GM19452 (cell line): ENCODE measurements around the gene BACE2.
A peak's percentile ranks its signal among the peaks of the same experiment; 100 is the strongest.
"Not testable (repeated sequence)": the region's sequence is repeated elsewhere in the genome, so short reads cannot be mapped to it uniquely, and the experiment has no call there.

Experiments used
- ATAC-seq: cut with Tn5 transposase; IDR thresholded peaks from one replicate; pipeline ENCODE4 v1.9.1; 2021; ENCODE audit not compliant: unreplicated experiment

BACE2 gene

DNA sequence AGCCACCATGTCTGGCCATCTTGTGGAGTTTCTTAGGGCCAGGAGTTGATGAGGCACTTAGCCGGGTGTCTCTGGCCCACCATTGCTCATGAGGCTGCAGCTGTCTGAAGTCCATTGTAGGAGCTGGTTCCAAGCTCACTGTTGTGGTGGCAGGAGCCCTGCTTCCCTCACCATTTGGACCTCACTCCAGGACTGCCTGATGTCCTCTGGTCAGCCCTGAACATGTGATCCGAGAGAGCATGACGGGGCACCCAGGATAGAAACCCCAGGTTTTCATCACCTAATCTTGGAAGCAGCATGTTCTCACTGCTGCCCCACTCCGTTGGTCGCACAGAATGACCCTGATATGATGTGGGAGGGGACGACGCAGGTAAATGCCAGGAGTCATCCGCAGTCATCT lies 92.5 kb downstream of the BACE2 start:
- no peak for ATAC-seq

DNA sequence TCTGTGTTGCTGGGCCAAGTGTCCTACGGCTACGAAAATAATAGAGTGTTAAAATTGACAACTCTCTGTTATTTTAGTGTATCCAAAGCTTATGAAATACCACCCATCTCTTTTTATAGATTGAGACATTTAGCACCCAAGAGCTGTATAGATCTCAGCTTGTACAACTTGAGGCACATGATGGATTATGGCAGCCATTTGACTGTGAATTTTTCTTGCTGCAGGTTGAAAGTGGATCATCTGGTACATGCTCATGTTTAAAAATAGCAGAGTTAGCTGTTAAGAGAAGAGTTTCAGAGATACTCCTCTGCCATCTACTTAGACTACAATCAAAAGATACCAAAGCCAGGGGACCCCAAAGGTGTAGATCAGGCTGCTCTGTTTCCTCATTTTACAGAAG lies 99.4 kb downstream of the BACE2 start:
- no peak for ATAC-seq

DNA sequence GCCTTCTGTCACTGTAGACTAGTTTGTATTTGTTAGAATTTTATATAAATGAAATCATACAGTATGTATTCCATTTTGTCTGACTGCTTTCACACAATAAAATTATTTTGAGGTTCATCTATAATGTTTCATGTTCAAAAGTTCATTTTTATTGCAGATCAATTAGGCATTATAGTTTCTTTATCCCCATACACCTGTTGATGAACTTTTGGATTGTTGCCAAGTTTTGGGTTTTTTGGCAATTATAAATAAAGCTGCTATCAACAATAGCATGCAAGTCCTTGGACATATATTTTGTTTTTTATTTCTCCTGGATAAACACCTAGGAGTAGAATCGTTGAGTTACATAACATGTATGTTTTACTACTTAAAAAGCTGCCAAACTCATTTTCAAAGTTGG lies 101.6 kb downstream of the BACE2 start:
- no peak for ATAC-seq

DNA sequence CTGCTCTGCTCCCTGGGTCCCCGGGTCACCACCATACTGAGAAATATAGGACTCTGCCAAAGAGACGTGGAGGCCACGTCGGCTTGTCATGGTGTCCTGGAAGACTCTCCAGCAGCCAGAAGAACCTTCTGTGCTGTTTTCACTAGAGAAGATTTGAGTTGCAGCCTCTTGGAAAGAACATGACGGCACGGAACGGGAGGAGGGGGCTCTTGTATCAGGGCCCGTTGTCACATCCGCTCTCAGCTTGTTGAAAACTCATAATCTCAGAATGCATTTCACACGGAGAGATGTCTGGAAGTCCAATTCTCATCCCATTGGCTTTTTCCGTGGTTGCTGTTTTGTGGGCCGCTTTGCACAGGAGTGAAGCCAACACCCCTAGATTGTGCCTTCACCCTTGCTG lies 109.2 kb downstream of the BACE2 start:
- no peak for ATAC-seq

DNA sequence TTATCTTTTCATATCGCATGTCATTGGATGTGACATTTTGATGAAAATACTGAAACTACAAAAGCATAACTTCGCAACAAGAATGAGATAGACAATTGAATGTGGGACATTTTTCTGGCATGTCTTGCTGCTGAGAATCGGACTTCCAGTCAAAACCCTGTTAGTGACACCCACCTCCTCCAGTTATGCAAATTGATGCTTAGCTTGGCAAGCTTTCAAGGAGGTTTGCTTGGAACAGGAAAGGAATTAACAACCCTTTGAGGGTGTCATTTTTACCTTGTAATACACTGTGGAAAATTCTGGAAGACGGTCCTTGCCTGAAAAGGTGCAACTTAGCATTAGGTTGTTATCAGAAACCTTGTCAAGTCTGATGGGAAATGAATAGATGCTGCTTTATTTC lies 109.9 kb downstream of the BACE2 start:
- no peak for ATAC-seq

DNA sequence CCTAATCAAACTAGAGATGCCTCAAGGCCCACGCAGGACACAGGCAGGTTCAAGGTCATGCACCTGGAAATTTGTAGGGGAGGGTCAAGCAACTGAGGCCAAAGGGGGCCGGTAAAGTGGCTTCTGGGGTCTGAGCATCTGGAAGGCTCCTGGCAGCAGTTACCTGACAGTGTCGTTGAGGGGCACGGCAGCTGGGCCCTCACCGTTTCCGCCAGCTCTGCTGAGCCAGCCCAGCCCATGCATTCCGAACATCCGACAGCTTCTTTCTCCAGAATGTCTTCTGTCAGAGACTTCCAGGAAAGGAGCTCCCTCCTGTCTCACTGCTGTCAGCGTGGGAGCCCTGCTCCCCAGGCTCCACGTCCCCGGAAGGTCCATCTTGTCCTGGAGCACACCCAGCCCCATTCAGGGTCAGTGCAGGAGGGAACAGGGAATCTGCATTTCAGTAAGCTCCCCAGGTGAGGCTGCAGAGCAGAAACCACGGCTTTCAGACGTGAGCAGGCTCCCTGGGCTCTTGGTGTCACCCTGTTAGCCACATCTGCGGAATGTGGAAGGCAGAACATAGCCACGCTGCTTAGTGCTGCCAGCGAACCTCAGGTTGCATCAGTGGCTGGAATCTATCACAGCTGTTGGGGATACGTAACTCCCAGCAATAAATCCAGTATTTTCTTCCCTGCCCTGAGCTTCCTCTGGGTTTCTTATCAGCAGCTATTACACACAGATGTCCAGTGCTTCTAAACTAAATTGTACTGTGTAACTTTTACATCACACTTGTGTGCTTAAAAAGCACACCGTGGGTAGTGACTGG lies 112.4 kb downstream of the BACE2 start:
- no peak for ATAC-seq

DNA sequence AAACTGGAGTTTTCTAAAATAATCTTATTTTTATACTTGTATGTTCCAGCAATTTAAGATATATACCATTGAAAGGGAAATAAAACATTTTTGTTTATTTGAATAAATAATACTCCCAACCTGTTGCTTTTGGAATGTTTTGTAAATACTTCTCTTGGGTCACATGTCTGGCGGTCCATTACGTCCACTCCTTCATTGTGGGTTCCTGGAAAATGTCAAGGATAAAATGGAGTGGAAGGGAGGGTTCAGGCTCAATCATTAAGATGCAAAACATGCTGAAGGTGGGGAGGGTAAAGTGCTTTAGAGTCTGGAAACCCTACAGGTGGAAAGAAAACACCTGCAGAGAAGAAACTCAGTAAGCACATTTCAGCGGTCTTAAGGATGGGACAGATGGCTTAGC lies 114.5 kb downstream of the BACE2 start:
- no peak for ATAC-seq

DNA sequence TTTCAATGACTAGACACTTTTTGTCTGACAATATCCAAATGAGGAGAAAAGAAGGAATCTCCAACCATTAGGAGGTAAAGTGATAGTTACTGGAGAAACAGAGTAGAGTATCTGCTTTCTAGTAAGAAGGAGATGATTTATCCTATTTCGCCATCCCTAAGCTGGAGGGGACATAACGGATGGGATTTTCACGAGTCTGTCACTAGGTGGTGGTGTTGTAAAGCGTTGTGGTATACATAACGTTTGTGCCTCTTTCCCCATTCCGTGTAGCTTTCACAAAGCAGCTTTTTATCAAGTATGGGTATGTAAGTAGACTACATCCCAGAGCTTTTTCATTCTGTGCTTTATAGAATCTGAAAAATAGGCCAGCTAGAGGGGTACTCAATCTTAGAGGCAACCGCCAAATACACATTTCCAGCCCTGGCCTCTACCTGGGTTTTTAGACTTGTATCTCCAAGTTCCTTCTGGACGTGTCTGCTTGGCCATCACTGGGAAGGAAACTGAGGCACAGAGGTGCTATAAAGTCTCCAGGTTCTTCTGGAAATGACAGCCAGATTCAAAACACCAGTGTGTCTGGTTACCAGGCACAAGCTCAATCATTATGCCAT lies 115.4 kb downstream of the BACE2 start:
- peak; percentile 61 for ATAC-seq

DNA sequence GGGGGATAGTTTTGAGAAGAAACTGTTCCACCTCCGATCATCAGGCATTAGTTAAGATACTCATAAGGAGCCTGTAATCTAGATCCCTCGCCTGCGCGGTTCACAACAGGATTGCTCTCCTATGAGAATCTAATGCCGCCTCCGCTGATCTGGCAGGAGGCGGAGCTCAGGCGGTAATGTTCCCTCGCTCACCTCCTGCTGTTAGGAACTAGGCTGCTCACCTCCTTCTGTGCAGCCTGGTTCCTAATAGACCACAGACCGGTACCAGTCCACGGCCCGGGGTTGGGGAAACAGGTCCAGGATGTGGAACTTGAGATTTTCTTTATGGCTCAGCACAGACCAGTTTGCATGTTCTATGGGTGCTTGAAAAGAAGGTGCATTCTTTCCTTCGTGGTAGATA lies 121.5 kb downstream of the BACE2 start:
- ATAC-seq = no peak

DNA sequence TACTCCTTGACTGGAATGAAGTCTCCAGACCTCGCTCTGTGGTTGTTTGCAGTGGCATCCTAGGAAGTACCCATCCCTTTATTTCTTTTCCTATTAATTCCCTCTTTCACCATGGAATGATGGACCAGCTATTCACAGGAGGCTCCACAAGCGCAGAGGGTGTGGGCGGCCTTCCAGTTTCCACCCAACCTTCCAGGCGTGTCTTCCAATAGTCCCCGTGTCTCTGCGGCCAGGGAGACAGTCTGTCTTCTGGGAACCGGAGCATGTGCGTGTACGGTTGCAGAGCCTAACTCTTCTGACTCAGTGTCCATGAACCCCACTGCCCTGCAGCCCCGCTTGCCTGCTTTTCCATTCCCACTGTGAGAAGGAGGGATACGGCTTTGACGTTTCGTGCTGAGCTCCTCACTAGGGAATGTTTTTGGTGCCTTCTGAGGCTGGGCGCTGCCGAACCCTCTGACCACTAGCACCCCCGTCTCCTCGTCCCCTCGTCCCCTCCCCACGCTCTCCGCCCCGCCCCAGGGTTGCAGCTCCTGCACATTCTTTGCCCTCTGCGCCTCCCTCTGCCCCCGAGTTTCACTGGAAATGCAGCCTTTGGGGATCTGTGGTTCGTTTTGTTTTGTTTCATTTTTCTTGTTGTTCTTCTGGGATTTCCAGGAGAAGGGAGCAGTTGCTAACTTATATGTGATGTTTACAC lies 122.3 kb downstream of the BACE2 start:
- ATAC-seq = no peak

DNA sequence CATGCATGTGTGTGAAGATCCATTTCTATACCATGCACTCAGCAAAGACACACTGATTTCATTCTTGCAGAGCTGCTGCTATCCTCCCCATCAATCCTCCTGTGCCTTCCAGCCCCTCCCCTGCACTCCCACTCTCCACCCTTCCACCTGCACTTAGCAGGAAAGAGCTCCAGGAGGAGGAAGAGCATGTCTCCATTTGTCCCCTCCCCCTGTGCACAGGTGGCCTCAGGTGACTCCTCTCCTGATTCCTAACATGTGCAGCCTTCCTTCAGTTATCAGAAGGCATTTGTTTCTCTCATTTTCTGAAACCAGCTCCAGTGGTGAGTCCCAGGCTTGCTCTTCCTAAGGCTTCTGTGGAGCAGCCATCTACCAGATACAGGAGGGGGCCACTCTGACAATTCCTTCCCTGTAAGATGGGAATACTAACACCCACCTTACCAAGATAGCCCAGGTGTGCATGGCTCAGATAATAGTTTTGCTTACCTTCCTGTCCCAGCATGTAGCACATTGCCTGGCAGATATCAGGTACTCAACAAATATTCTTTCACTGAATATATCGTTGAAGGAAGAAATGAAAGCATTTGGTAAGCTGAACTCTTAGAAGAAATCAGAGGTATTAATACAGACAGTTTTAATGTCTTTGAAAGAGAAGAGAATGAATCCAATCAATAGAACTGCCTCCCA lies 126.7 kb downstream of the BACE2 start:
- no peak for ATAC-seq

DNA sequence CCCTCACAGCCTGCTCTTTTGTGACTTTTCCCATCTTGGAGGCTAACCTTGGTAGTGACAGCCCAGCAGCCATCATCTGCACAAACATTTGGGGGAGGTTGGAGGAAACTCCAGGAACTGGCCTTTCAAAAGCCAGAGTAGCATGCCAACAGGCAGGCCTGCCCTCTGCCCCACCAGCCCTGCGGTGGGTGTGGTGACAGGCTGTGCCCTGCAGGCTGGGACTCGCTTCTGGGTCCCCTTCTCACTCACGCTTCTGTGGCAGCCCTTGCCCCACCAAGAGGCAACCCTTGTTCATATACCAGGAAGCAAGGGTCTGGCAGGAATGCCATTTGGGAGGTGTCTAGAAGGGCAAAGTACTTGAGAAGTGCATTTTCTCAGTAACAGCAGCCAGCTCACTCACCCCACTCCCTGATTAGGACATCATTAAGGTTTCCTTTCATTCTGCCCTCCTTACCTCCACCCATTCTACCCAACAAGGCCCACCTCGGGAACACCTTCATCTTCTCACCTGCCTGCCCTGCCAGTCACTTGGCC lies 127.8 kb downstream of the BACE2 start:
- ATAC-seq = no peak

DNA sequence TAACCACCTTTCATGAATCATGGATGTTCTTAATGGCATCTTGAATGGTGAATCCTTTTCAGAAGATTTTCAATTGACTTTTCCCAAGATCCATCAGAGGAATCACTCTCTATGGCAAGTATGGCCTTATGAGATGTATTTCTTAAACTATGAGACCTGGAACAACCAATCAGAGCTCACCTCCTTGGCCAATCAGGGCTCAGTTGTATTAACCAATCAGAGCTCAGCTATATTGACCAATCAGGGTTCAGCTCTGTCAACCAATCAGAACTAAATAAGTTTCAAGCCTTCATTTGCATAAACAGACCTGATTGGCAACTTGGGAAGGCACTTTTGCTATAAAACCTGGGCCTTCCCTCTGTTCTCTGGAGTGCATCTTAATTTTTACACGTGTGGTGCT lies 135.0 kb downstream of the BACE2 start:
- ATAC-seq = no peak

DNA sequence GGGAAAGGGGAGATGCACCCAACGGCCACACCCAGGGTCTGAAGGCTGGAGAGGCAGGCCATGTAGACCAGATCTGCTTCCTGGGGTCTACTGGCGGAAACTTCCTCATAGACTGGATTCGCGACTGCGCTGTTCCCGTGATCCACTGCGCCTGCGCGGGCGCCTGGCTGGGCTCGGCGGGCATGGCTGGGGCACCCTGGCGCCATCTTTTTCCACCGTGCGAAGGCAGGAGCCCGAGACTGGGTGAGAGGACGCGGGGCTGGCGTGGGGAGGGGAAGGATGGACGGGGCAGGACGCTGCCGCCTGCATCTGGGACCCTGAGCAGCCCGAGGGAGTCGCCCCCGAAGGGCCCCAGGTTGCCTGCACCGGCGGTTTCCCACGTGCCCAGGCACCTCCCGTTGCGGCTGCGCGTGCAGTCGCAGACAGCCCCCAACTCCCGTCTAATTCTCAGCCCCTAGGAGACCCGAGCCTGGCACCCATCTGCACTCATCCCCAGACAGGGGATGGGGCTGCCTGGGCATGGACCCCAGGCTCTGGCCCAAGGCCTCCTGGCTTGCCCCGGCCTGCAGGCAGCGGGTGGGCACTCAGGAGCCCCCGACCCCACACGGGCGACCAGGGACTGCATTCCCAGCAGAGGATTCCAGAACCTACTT lies 136.2 kb downstream of the BACE2 start:
- no peak for ATAC-seq

DNA sequence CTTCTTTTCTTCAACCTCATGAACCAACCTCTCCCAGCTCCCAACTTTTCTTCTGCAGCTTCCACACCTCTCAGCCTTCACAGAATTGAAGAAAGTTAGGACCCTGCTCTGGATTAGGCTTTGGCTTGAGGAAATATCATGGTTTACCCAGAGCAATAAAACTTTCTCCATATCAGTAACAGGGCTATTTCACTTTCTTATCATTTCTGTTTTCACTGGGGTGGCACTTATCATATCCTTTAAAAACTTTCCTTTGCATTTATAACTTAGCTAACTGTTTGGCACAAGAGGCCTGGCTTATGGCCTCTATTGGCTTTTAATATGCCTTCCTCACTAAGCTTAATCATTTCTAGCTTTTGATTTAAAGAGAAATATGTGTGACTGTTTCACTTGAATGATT lies 139.3 kb downstream of the BACE2 start:
- ATAC-seq = no peak

DNA sequence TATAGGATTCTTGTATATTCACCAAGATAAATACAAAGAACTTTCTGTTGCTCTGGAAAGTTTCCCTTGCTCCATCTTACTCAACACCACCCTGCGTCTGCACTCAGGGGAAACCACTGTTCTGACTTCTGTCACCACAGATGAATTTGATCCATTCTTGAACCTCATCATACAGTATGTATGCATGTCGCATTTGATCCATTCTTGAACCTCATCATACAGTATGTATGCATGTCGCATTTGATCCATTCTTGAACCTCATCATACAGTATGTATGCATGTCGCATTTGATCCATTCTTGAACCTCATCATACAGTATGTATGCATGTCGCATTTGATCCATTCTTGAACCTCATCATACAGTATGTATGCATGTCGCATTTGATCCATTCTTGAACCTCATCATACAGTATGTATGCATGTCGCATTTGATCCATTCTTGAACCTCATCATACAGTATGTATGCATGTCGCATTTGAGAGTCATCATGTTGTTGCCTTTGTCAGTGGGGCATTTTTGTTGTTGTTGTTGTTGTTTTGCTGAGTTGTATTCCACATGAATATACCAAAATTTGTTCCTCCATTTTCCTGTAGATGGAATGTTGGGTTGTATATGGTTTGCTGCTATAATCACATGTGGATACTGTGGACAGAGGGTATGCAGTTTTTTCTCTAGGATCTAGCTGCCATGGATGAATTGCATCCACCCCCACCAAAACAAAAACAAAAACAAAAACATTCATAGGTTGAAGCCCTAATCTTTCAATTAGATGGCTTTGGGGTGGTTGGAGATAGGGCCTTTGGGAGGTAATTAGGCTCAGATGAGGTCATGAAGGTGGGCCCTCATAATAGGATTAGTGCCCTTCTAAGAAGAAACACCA lies 145.6 kb downstream of the BACE2 start:
- not testable (repeated sequence) for ATAC-seq

DNA sequence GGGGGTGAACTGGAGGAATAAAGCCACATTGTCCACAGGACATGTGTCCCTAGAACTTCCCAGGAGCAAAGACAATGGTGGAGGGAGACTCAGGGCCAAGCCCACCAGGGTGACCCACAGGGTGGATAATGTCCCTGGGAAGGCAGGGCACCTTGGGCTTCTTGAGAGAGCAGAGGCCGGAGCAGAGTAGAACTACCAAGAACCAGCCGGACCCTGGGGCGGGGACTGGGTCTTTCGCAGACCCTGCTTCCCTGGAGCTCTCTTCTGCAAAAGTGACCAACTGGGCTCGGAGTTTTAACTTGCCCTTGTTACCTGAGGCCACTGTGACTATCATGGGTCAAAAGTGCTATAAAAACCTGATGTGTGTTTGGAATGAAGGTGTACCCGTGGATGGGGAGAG lies 147.8 kb downstream of the BACE2 start:
- no peak for ATAC-seq

DNA sequence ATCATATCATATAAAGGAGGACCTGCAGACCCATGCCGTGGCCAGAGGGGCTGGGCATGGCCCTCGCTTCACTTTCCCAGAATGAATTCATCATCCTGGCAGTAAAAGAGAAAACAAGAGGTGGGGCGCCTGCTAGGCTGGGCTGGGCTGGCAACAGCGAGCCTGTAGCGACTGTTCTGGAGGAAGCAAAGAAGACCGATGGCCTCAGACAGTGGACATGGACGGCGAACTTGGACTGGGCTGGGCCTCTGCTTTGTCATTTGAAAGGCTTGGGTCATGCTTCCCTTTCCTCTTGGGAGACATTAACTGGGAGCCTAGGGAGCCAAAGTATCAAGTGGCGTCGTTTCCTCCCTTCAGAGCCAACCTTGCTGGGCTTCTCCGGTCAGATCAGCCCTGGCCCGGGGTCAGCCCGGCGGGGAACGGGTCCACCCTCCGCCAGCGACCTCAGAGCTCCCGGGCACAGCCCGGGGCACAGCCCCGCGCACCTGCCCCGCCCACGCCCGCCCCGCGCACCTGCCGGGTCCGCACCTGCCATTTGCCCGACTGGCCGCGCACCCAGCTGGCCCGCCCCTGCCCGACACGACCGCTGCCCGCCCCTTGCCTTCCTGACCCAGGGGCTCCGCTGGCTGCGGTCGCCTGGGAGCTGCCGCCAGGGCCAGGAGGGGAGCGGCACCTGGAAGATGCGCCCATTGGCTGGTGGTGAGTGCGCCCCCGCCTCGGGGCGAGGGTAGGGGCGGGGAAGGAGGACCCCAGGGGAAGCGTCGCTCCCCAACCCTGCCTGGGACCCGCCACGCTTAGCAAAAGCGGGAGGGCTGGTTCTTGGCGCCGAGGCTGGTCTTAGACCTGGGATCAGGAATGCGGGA lies 148.5 kb downstream of the BACE2 start, which contains the start of gene FAM3B:
TSS of gene FAM3B (plus strand) at position 602 of the 863 bp plus-strand sequence. CDS start at position 681, 79 bp downstream.
- ATAC-seq = no peak

DNA sequence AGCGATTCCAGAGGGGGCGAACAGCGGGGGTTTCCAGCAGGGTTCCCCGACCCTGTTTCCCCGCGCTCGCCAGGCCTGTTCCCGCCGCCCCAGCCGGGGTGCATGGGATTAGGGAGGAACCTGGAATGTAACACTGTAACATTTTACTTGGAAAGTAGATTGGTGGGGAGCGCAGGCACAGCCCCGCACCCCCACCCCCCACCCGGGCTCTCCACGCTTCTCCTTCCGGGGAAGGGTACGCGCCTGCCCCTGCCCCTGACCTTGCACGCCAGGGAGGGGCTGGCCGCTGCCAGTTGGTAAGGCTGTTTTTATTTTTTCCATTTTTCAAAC lies 149.1 kb downstream of the BACE2 start:
- no peak for ATAC-seq
